ENCODE data around the gene PRDM5.

DNA sequence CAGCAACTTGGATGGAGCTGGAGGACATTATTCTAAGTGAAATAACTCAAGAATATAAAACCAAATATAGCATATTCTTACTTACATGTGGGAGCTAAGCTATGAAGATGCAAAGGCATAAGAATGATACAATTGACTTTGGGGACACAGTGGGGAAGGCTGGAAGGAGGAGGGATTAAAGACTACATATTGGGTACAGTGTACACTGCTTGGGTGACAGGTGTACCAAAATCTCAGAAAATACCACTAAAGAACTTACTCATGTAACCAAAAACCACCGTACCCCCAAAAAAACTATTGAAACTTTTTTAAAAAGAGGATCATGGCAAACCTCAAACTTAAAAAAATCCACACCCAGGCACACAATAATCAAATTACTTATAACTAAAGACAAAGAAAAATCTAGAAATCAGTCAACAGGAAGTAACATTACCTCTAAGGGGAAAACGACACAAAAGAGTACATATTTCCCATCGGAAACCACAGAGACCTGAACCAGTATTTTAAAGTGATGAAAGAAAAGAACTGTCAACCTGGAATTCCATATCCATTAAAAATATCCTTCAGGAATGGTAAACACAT is 241.8 kb downstream of the PRDM5 start:
- TF ChIP-seq, protein P1, sequence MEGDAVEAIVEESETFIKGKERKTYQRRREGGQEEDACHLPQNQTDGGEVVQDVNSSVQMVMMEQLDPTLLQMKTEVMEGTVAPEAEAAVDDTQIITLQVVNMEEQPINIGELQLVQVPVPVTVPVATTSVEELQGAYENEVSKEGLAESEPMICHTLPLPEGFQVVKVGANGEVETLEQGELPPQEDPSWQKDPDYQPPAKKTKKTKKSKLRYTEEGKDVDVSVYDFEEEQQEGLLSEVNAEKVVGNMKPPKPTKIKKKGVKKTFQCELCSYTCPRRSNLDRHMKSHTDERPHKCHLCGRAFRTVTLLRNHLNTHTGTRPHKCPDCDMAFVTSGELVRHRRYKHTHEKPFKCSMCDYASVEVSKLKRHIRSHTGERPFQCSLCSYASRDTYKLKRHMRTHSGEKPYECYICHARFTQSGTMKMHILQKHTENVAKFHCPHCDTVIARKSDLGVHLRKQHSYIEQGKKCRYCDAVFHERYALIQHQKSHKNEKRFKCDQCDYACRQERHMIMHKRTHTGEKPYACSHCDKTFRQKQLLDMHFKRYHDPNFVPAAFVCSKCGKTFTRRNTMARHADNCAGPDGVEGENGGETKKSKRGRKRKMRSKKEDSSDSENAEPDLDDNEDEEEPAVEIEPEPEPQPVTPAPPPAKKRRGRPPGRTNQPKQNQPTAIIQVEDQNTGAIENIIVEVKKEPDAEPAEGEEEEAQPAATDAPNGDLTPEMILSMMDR (IDR thresholded peaks at IDR 0.05) = no peak
- TF ChIP-seq POLR2A (IDR thresholded peaks at IDR 0.05) = no peak

Data from prostate gland (tissue), 2 donors.